Tibial nerve (tissue), 3 donors: ENCODE measurements around the gene RIN3.

Experiments used
- POLR2A ChIP-seq, 2 donors: fragments of 450-650 bp; IDR thresholded peaks; one replicate each; pipeline ENCODE4 v1.6.1; 2017; ENCODE audit warnings: antibody characterized with exemption in 2 of 2, mild to moderate bottlenecking in 2 of 2, moderate library complexity in 2 of 2
- TF ChIP-seq, protein P1 (sequence below), 5 experiments: fragments of 200-600 bp in 3 of 5; fragments of 450-650 bp in 2 of 5; sonication (generic) in 3 of 5; IDR thresholded peaks; one replicate each; pipeline ENCODE4 v1.5.1; 2016 to 2019; ENCODE audit warnings: antibody characterized with exemption in 5 of 5, mild to moderate bottlenecking in 3 of 5, moderate library complexity in 2 of 5

DNA sequence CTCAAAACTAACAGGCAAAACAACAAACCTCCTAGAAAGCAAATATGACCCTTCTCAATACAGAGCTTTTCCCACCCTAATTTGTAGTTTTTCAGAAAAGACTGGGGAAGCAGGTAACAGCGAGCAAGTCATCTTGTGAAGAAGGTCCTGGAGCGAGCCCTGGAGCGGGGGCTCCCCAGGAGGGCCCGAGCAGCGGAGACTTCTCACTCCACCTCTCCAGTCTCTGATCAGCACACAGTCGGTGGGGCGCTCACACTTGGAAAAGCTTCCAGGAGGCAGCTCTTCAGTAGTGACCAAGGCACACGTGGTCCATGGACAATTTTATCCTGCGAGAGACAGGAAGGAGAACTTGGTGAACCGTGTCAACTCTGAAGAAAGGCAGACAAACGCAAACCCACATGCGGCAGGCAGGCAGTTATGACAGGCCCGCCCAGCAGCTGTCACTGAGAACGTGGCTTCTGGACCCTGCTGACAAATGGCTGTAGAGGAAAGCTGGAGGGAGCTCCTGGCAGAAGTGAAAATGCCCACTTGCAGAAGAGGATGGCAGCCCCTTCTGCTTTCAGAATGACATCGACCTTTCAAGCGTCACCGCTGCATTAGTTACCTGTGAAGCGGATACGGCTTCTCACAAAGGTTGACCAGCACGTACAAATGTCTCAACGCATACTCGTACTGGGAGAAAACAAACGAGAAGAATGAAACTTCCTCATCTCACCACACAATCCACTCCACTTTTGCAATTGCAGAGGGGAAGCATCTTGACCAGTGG lies 190.6 kb downstream of the RIN3 start:
- TF ChIP-seq, protein P1, sequence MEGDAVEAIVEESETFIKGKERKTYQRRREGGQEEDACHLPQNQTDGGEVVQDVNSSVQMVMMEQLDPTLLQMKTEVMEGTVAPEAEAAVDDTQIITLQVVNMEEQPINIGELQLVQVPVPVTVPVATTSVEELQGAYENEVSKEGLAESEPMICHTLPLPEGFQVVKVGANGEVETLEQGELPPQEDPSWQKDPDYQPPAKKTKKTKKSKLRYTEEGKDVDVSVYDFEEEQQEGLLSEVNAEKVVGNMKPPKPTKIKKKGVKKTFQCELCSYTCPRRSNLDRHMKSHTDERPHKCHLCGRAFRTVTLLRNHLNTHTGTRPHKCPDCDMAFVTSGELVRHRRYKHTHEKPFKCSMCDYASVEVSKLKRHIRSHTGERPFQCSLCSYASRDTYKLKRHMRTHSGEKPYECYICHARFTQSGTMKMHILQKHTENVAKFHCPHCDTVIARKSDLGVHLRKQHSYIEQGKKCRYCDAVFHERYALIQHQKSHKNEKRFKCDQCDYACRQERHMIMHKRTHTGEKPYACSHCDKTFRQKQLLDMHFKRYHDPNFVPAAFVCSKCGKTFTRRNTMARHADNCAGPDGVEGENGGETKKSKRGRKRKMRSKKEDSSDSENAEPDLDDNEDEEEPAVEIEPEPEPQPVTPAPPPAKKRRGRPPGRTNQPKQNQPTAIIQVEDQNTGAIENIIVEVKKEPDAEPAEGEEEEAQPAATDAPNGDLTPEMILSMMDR (IDR thresholded peaks at IDR 0.05): no peak
- no peak for TF ChIP-seq POLR2A (IDR thresholded peaks at IDR 0.05)
